Measurements from ENCODE around the gene TNFRSF18. TPM values are rescaled to one million over a fixed set of nuclear protein-coding genes. Genes with fewer than 3 reads are reported as not detected.
"Not testable (repeated sequence)": the region's sequence is repeated elsewhere in the genome, so short reads cannot be mapped to it uniquely, and the experiment has no call there.

TNFRSF18 gene
- total and polyA plus RNA-seq, 7 donors = 0.04 to 0.76 (median 0.20) TPM; not detected in 3

DNA sequence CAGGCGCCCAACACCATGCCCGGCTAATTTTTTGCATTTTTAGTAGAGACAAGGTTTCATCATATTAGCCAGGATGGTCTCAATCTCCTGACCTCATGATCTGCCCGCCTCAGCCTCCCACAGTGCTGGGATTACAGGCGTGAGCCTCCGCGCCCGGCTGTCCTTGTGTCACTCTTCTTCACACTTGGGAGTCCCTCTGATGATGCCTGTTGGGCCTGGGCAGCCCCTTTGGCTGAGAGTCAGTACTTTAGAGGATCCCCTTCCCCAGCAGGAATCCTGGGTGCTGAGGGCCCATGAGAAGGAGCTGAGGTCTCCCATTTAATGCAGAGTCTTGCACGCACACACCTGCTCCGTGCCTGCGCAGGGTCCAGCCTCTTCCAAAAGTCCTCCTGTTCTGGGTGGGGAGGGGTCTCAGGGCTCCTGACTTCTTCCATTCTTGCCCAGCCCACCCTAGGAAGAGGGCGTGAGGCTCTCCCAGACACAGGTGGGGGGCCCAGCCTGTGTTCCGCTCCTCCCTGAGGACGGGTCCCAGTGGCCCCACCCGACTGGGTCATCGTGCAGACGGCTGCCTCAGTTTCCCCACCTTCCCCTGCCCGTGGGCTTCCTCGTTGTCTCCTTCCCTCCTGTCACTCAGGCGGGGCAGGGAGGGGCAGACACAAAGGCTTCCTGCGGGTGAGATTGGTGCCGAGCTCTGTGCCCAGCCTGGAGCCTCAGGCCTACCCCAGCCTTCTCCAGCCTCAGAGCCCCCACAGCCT is 28.8 kb downstream of the TNFRSF18 start:
- H3K4me3 ChIP-seq = no peak overlapping the region
- no peaks in the 10 kb centered on the region for H3K36me3 ChIP-seq (ENCODE audit: insufficient read depth in 1 of 2, low read depth in 1 of 2)
- peaks cover 0 to 78% (median 8%) of the 10 kb centered on the region in 3 donors for H3K27me3 ChIP-seq (ENCODE audit: insufficient read depth in 3 of 3, low read length in 2 of 3)
- intact Hi-C loops (cut with DNase I) = no loop called here
- no peak overlapping the region for H3K27ac ChIP-seq
- ATAC-seq (no peak), DNase-seq (peak in 1 of 2 donors; percentile 7)
- WGBS, 3 donors = 78 to 82% (median 82%) methylated on average over 21 of the region's 21 CpGs
- TF ChIP-seq, protein P1, sequence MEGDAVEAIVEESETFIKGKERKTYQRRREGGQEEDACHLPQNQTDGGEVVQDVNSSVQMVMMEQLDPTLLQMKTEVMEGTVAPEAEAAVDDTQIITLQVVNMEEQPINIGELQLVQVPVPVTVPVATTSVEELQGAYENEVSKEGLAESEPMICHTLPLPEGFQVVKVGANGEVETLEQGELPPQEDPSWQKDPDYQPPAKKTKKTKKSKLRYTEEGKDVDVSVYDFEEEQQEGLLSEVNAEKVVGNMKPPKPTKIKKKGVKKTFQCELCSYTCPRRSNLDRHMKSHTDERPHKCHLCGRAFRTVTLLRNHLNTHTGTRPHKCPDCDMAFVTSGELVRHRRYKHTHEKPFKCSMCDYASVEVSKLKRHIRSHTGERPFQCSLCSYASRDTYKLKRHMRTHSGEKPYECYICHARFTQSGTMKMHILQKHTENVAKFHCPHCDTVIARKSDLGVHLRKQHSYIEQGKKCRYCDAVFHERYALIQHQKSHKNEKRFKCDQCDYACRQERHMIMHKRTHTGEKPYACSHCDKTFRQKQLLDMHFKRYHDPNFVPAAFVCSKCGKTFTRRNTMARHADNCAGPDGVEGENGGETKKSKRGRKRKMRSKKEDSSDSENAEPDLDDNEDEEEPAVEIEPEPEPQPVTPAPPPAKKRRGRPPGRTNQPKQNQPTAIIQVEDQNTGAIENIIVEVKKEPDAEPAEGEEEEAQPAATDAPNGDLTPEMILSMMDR (IDR thresholded peaks at IDR 0.05) = no peak
- H3K4me1 ChIP-seq = no peaks in the 10 kb centered on the region
- H3K9me3 ChIP-seq = no peaks in the 10 kb centered on the region

- H3K9me3 ChIP-seq = no peaks in the 10 kb centered on the region
- DNase-seq = no peak
- no peaks in the 10 kb centered on the region for H3K36me3 ChIP-seq (ENCODE audit: insufficient read depth in 1 of 2, low read depth in 1 of 2)
- 74 to 79% (median 79%) methylated on average over 7 of the region's 7 CpGs for WGBS, 3 donors
- no peak overlapping the region for H3K4me3 ChIP-seq
- H3K27me3 ChIP-seq (ENCODE audit: insufficient read depth in 3 of 3, low read length in 2 of 3) = peaks cover 0 to 78% (median 12%) of the 10 kb centered on the region in 3 donors
- ATAC-seq = no peak
- H3K4me1 ChIP-seq = no peaks in the 10 kb centered on the region
- intact Hi-C loops (cut with DNase I) = no loop called here
- TF ChIP-seq, protein P1 (IDR thresholded peaks at IDR 0.05) = no peak
- no peak overlapping the region for H3K27ac ChIP-seq
Measured at GRCh38 chr1:1176931-1177330, 29.5 kb downstream of the TNFRSF18 start.

- H3K36me3 ChIP-seq (ENCODE audit: insufficient read depth in 1 of 2, low read depth in 1 of 2); H3K4me1 ChIP-seq; intact Hi-C loops (cut with DNase I); ATAC-seq; H3K9me3 ChIP-seq; H3K27ac ChIP-seq; H3K4me3 ChIP-seq: not testable (repeated sequence)
- peaks cover 0 to 82% (median 13%) of the 10 kb centered on the region in 3 donors for H3K27me3 ChIP-seq (ENCODE audit: insufficient read depth in 3 of 3, low read length in 2 of 3)
- WGBS, 3 donors = 36 to 39% (median 39%) methylated on average over 20 to 22 of the region's 22 CpGs
- peak in 1 of 2 donors; percentile 38 for DNase-seq
Measured at GRCh38 chr1:1176063-1176761, 30.2 kb downstream of the TNFRSF18 start.

GRCh38 chr1:1175221-1176062 is 30.9 kb downstream of the TNFRSF18 start:
- intact Hi-C loops (cut with DNase I) = no loop called here
- no peak for ATAC-seq
- TF ChIP-seq, protein P1 (IDR thresholded peaks at IDR 0.05) = no peak

More at GRCh38 chr1:1175221-1176062, 30.9 kb downstream of the TNFRSF18 start:
- H3K36me3 ChIP-seq (ENCODE audit: insufficient read depth in 1 of 2, low read depth in 1 of 2) = no peaks in the 10 kb centered on the region
- WGBS, 3 donors = 80 to 82% (median 82%) methylated on average over 29 of the region's 29 CpGs
- H3K4me1 ChIP-seq = no peaks in the 10 kb centered on the region
- no peaks in the 10 kb centered on the region for H3K9me3 ChIP-seq
- peaks cover 0 to 82% (median 13%) of the 10 kb centered on the region in 3 donors for H3K27me3 ChIP-seq (ENCODE audit: insufficient read depth in 3 of 3, low read length in 2 of 3)
- H3K4me3 ChIP-seq = no peak overlapping the region
- DNase-seq = peak in 1 of 2 donors; percentile 13
- H3K27ac ChIP-seq = no peak overlapping the region

All from psoas muscle (tissue), 8 donors.